ENCODE data around the gene HSPG2. TPM values are rescaled to one million over a fixed set of nuclear protein-coding genes. Genes with fewer than 3 reads are reported as not detected.
A peak's percentile ranks its signal among the peaks of the same experiment; 100 is the strongest.

HSPG2 gene
- total and polyA plus RNA-seq, 9 of the 15 experiments (the other 6 are each of a cell fraction or from before 2014, with no cell fraction given), result 0.14 to 160 (median 15.7) TPM

DNA sequence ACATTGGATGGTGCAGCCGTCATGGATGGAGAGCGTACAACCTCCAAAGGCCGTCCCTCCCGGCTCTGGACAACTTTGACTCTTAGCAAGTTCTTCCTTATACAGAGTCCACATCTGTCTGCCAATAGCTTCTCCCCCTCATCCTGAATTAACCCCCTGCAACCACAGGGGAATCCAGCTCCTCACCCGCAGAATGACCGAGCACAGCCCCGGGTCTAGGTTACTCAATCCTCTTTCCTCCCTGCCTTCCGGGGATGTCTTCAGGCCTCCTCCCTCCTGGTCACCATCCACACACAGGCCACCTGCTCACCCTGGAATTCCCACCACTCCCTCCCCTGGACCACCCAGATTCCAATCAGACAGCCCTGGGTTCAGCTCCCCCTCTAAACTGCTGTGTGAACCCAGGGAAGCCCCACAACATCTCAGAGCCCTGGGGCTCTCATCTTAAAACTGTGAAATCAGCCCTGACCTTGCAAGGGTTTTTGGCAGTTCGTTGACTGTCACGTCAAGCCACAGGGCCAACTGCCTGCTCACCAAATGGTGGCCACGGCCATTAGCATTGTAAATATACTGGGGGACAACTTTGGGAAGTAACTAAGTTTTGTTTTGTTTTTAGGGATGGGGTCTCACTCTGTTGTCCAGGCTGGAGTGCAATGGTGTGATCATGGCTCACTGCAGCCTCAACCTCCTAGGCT, 54.2 kb downstream of the HSPG2 start:
- 89% methylated on average over 11 of the region's 11 CpGs for WGBS (ENCODE audit: insufficient coverage, low coverage, missing lambda C conversion rate)
- no peak for FAIRE-seq
- no peaks in the 10 kb centered on the region for H3K27me3 ChIP-seq (ENCODE audit: control insufficient read depth in 2 of 2, insufficient read depth in 2 of 2, low read length in 2 of 2)

More for the DNA sequence above, 54.2 kb downstream of the HSPG2 start:
- no peak overlapping the region for H3K4me3 ChIP-seq
- H3K27ac ChIP-seq (ENCODE audit: extremely low read depth, low read depth, low read length), result no peak overlapping the region
- ChIA-PET CTCF (ENCODE audit: low intra/inter-chr PET ratio) (no interaction called here), POLR2A (interaction anchor here (1.2 kb wide), 1 partner anchor 21 kb away, joined by 4 read pairs; no protein-coding TSS in a partner anchor)
- peak overlapping the region in 1 of 2 experiments; percentile 36; a peak in 1 of 4 replicates for H3K9ac ChIP-seq (ENCODE audit: insufficient read depth in 1 of 2, low read depth in 2 of 2, low read length in 2 of 2)
- H3K4me1 ChIP-seq (replicated peaks in 1 of 2; ENCODE audit: control insufficient read depth in 2 of 2, insufficient read depth in 2 of 2, low read length in 2 of 2), result peaks cover 15 to 45% of the 10 kb centered on the region in 2 experiments
- peaks cover 4% of the 10 kb centered on the region for H3K9me1 ChIP-seq (ENCODE audit: control insufficient read depth, insufficient read depth, low read length)
- no peak for DNase-seq (ENCODE audit: extremely low read depth in 1 of 4, low spot score in 3 of 4)
- no peak overlapping the region for H3K4me2 ChIP-seq (ENCODE audit: insufficient read depth, low read length)
- in situ Hi-C loops (cut with MboI) (no loop called here), intact Hi-C loops (cut with micrococcal nuclease) (no loop called here)
- TF ChIP-seq ZNF184 (CRISPR knock-in tag; IDR thresholded peaks at IDR 0.05) (no peak), SLC30A9 (CRISPR knock-in tag; IDR thresholded peaks at IDR 0.05) (no peak), POLR2AphosphoS2 (IDR thresholded peaks at IDR 0.05; ENCODE audit: low read length) (no peak), ETS1 (conservative IDR thresholded peaks at IDR 0.05; ENCODE audit: control insufficient read depth, low read depth, low read length) (no peak), POLR2H (tag; IDR thresholded peaks at IDR 0.05; ENCODE audit: low read depth) (no peak), CGGBP1 (CRISPR knock-in tag; IDR thresholded peaks at IDR 0.05) (no peak), RBM39 (optimal IDR thresholded peaks at IDR 0.05; ENCODE audit: low read depth, low read length) (no peak), ZNF12 (CRISPR knock-in tag; IDR thresholded peaks at IDR 0.05) (no peak)
- TF ChIP-seq, protein P1, sequence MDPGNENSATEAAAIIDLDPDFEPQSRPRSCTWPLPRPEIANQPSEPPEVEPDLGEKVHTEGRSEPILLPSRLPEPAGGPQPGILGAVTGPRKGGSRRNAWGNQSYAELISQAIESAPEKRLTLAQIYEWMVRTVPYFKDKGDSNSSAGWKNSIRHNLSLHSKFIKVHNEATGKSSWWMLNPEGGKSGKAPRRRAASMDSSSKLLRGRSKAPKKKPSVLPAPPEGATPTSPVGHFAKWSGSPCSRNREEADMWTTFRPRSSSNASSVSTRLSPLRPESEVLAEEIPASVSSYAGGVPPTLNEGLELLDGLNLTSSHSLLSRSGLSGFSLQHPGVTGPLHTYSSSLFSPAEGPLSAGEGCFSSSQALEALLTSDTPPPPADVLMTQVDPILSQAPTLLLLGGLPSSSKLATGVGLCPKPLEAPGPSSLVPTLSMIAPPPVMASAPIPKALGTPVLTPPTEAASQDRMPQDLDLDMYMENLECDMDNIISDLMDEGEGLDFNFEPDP (CRISPR knock-in tag; IDR thresholded peaks at IDR 0.05), result no peak
- TF ChIP-seq, protein P2, sequence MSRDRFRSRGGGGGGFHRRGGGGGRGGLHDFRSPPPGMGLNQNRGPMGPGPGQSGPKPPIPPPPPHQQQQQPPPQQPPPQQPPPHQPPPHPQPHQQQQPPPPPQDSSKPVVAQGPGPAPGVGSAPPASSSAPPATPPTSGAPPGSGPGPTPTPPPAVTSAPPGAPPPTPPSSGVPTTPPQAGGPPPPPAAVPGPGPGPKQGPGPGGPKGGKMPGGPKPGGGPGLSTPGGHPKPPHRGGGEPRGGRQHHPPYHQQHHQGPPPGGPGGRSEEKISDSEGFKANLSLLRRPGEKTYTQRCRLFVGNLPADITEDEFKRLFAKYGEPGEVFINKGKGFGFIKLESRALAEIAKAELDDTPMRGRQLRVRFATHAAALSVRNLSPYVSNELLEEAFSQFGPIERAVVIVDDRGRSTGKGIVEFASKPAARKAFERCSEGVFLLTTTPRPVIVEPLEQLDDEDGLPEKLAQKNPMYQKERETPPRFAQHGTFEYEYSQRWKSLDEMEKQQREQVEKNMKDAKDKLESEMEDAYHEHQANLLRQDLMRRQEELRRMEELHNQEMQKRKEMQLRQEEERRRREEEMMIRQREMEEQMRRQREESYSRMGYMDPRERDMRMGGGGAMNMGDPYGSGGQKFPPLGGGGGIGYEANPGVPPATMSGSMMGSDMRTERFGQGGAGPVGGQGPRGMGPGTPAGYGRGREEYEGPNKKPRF (IDR thresholded peaks at IDR 0.05; ENCODE audit: low read depth, low read length), result no peak
- peaks cover 91% of the 10 kb centered on the region for H3K36me3 ChIP-seq (ENCODE audit: control insufficient read depth, insufficient read depth, low read length)
- no peak for ATAC-seq
- H3K9me3 ChIP-seq (replicated peaks; ENCODE audit: control insufficient read depth, insufficient read depth, low read depth, low read length), result no peaks in the 10 kb centered on the region
- H4K20me1 ChIP-seq (replicated peaks; ENCODE audit: control insufficient read depth, insufficient read depth, low read length), result no peaks in the 10 kb centered on the region; the same call in 1 of the 2 replicates
- no TSS peak for BruUV-seq (replicated peaks)
- no peaks in the 10 kb centered on the region for H3K79me2 ChIP-seq (ENCODE audit: control insufficient read depth, insufficient read depth, low read length)
- H2AFZ ChIP-seq (ENCODE audit: low read depth, low read length), result no peak overlapping the region
